Measurements from ENCODE around the gene GPR146. TPM values are rescaled to one million over a fixed set of nuclear protein-coding genes. Genes with fewer than 3 reads are reported as not detected.

The GPR146 gene
- total and polyA plus RNA-seq, 9 of the 15 experiments (the other 6 are each of a cell fraction or from before 2014, with no cell fraction given): 0.22 to 3.6 (median 0.64) TPM; not detected in 2

GRCh38 chr7:1044189-1045068 is at the start of gene GPR146 (continued):
- TF ChIP-seq, protein P1, sequence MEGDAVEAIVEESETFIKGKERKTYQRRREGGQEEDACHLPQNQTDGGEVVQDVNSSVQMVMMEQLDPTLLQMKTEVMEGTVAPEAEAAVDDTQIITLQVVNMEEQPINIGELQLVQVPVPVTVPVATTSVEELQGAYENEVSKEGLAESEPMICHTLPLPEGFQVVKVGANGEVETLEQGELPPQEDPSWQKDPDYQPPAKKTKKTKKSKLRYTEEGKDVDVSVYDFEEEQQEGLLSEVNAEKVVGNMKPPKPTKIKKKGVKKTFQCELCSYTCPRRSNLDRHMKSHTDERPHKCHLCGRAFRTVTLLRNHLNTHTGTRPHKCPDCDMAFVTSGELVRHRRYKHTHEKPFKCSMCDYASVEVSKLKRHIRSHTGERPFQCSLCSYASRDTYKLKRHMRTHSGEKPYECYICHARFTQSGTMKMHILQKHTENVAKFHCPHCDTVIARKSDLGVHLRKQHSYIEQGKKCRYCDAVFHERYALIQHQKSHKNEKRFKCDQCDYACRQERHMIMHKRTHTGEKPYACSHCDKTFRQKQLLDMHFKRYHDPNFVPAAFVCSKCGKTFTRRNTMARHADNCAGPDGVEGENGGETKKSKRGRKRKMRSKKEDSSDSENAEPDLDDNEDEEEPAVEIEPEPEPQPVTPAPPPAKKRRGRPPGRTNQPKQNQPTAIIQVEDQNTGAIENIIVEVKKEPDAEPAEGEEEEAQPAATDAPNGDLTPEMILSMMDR (IDR thresholded peaks at IDR 0.05 in 2 of 3, conservative IDR thresholded peaks at IDR 0.05 in 1 of 3; ENCODE audit: insufficient read depth in 2 of 3, low read depth in 1 of 3, low read length in 3 of 3): peak; percentile 69 to 71 (median 70)
- TF ChIP-seq ZNF165 (CRISPR knock-in tag; IDR thresholded peaks at IDR 0.05; ENCODE audit: borderline replicate concordance): no peak
- no peak for TF ChIP-seq JUNB (CRISPR knock-in tag; conservative IDR thresholded peaks at IDR 0.05)
- peak; percentile 99 for TF ChIP-seq MAFK (IDR thresholded peaks at IDR 0.05; ENCODE audit: low read length)
- peak; percentile 6; the same call in 1 of the 2 replicates for TF ChIP-seq ZFX (CRISPR knock-in tag; IDR thresholded peaks at IDR 0.05)
- TF ChIP-seq, protein P2, sequence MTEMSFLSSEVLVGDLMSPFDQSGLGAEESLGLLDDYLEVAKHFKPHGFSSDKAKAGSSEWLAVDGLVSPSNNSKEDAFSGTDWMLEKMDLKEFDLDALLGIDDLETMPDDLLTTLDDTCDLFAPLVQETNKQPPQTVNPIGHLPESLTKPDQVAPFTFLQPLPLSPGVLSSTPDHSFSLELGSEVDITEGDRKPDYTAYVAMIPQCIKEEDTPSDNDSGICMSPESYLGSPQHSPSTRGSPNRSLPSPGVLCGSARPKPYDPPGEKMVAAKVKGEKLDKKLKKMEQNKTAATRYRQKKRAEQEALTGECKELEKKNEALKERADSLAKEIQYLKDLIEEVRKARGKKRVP (CRISPR knock-in tag; IDR thresholded peaks at IDR 0.05): no peak
- no peak for TF ChIP-seq ZBED1 (IDR thresholded peaks at IDR 0.05)
- TF ChIP-seq, protein P3, sequence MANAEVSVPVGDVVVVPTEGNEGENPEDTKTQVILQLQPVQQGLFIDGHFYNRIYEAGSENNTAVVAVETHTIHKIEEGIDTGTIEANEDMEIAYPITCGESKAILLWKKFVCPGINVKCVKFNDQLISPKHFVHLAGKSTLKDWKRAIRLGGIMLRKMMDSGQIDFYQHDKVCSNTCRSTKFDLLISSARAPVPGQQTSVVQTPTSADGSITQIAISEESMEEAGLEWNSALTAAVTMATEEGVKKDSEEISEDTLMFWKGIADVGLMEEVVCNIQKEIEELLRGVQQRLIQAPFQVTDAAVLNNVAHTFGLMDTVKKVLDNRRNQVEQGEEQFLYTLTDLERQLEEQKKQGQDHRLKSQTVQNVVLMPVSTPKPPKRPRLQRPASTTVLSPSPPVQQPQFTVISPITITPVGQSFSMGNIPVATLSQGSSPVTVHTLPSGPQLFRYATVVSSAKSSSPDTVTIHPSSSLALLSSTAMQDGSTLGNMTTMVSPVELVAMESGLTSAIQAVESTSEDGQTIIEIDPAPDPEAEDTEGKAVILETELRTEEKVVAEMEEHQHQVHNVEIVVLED (CRISPR knock-in tag; IDR thresholded peaks at IDR 0.05): 0 out of 2 replicates have a peak, but pooled peaks have one; percentile 29
- no peak for TF ChIP-seq THRA (IDR thresholded peaks at IDR 0.05)
- peak; percentile 83 for TF ChIP-seq EP300 (IDR thresholded peaks at IDR 0.05; ENCODE audit: low read length)
- TF ChIP-seq ATF3 (IDR thresholded peaks at IDR 0.05): 0 out of 2 replicates have a peak, but pooled peaks have one; percentile 44
- TF ChIP-seq ATF3 (CRISPR knock-in tag; conservative IDR thresholded peaks at IDR 0.05): no peak
- no peak for TF ChIP-seq NR2C2 (CRISPR knock-in tag; IDR thresholded peaks at IDR 0.05)
- TF ChIP-seq NR2C2 (tag; IDR thresholded peaks at IDR 0.05): peak; percentile 67; the same call in 1 of the 2 replicates
- peak; percentile 69 for TF ChIP-seq JUND (IDR thresholded peaks at IDR 0.05; ENCODE audit: borderline replicate concordance, low read depth, low read length)
- no peak; the same call in 2 of the 3 replicates for TF ChIP-seq JUND (tag; IDR thresholded peaks at IDR 0.05; ENCODE audit: borderline replicate concordance, low read depth, low read length)
- TF ChIP-seq LEF1 (IDR thresholded peaks at IDR 0.05): peak; percentile 81; the same call in 1 of the 2 replicates
- TF ChIP-seq RFX1 (IDR thresholded peaks at IDR 0.05): no peak
- no peak for TF ChIP-seq MXD1 (CRISPR knock-in tag; IDR thresholded peaks at IDR 0.05; ENCODE audit: borderline replicate concordance, poor library complexity, severe bottlenecking)
